IPS-NIHi11 (cell line): ENCODE measurements around the gene IGSF21.

Source experiments
- DNase-seq: peaks from one replicate; pipeline ENCODE4 v3.0.0; 2012; ENCODE audit warnings: mixed read lengths, low spot score

IGSF21 gene

DNA sequence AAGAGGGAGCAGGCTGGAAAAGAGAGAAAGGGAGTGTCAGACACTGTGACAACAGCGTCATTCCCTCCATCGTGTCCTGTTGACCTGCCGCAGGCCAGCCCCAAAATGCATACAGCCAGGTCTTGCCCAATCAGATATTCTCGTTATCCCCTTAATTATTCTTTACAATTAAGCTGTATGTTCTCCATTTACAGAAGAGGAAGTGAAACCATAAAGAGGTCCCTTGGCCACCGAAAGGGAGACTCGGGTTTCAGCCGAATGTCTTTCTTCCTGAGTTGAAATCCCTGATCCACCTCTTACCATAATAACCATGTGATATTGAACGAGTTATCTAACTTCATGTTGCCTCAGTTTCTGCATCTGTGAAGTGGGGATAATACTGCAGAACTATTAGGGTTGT is 70.5 kb downstream of the IGSF21 start:
- DNase-seq, result no peak

DNA sequence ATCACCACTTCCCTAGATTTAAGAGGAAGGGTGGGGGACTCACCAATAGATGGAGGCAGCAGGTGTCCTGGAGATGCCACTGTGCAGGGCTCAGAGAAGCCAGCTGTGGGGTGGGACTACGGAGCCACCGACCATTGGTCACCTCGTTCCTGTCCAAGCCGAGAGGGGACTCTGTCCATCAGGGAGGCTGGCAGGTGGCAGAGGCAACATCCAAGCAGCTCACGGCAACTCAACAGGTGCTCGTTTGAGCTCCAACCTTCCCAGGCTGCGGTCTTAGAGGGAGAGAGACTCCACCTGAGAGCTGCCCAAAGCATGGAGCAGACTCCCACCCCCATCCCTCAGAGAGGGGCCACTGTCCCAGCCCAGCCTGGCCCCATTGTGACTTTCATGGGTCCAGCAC is 71.4 kb downstream of the IGSF21 start:
- no peak for DNase-seq

DNA sequence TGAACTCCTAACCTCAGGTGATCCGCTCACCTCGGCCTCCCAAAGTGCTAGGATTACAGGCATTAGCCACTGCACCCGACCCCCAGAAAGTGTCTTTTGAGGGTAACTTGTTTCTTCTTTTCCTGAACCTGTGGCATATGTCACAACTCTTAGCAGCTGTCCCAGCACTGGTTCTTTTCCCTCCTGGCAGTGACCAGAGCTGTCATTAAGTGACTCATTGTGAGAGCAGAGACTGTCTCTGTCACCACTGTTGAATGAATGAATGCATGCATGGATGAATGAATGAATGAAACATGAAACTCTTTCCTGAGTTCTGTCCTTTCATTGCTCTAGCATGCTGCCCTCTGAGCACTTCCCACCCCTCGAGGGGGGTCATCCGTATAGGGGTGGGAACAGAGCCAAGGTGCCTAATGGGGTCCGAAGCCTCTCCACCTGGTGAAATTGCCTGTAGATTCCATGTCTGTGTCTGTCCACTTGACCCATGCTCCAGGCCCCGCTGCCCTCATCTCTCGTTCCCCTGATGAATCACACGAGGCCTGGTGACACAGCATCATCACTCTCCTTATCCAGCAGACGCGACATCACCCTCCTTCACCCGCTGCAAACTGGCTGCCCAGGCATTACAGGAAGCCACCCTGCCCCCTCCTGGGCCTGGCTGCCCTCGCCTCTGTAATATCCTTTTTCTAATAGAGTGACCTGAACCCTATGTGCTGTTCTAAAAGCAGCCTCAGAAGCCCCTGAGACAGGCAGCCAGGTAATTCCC is 75.0 kb downstream of the IGSF21 start:
- no peak for DNase-seq

DNA sequence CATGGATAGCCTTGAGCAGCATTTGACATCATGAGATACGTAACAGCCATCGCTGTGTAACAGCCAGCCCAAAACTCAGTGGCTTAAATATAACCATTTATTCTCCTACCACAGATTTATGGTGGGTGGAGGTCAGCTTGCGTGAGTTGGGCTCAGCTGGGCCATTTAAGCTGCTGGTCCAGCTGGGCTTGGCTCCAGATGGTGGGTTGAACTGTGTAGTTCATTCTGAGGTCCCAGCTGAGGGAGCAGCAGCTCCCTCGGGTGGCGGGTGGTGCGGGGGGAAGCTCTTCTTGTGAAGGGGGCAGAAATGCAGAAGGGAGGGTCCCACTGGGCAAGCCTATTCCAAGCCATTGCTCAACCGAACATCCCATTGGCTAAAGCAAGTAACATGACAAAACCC is 75.9 kb downstream of the IGSF21 start:
- DNase-seq, result no peak

DNA sequence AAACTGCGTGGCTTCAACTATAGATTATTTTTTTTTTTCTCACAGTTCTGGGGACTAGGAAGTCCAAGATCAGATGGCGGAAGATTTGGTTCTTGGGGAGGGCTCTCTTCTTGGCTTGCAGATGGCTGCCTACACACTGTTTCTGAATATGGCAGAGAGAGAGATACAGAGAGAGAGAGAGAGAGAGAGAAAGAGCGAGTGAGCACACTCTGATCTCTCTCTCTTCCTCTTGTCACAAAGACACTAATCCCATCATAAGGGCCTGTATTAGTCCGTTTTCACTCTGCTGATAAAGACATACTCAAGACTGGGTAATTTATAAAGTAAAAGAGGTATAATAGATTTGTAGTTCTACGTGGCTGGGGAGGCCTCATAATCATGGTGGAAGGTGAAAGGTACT is 79.5 kb downstream of the IGSF21 start:
- no peak for DNase-seq

DNA sequence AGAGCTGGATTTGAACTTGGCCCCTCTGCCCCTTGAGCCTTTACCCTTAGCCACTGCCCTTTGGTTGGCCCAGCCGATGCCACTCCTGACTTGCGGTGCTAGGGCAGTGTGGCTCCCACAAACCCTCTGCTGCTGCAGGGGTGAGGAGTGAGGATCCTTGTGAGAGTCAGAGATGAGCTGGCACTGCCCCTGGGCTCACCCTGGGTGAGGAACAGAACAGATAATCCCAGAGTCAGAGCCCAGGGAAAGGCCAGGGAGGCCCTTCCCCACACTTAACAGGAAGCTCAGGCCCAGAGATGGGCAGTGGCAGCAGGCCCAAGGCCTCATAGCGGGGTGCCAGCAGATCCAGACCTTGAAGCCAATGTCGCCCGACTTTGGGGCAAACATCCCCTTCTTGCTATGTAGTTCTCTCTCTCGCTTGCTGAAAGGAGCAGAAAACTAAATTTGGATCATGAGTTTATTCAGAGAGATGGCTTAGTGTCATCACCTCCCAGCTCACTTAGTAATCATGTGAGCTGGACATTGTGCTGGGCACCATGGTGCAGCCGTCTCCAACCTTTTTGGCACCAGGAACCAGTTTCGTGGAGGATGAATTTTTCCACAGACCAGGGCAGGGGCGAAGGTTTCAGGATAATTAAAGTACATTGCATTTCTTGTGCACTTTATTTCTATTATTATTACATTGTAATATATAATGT is 81.4 kb downstream of the IGSF21 start:
- no peak for DNase-seq

DNA sequence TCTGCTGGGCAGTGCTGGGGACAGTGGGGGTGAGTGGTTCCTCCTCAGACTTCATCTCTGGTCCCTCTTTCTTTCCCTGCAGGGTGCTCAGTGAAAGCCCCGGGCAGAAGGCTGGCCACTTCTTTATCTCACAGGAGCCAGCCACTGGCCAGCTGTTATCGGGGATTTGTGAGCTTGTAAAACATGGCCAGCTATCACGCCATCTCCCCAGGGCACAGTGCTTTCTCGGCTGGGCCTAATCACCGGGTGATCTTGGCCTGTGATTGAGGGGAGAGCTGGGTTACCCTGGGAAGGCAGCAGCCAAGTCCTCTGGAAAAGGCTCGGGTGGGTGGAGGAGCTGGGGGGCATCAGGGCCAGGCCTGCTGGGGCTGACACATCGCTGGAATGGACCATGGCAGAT is 83.0 kb downstream of the IGSF21 start:
- DNase-seq, result no peak

DNA sequence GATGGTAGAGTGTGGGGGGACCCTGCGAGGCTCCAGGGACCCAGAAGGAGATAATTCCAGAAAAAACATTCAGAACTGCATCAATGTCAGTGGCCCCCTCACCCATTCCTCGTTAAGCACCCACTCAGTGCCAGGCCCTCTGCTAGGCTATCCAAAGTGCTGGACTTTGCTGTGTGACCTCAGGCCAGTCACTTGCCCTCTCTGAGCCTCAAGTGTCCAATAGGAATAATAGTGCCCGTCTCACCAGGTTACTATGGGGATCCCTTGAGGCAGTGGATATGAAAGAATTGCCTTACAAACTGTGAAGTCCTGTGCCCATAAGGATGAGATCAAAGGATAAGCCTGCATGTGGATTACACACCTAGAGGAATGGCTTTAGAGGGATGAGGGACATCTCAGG is 83.4 kb downstream of the IGSF21 start:
- DNase-seq, result no peak

DNA sequence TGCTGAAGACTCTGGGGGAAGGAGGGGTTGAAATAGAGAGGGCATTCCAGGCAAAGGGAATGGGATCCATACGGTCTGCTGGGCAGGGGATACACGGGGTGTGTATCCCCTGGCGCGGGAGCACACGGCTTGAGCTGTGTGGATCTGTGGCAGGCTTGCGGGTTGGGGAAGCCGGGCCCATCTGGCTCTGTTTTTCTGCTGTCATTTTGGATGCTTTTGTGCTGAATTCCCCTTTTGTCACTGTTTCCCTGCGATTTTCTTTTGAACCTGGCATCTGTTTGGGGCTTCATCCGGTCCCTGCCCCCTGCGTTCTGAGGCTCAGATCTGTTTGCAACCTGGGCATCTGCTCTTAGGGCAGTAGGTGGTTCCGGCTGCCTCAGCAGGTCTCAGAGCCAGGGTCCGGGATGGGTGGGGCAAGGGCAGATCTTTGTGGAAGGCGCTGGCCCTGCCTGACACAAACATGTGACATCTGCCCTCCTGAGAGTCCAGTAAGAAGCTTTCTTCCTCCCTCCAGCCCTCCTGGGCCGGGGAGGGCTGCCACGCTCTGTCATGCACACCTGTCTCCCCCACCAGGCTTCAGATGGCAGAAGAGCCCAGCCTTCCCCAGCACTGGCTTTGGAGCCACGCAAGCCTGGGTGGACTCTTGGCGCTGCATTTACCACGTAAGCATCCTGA is 84.0 kb downstream of the IGSF21 start:
- no peak for DNase-seq

DNA sequence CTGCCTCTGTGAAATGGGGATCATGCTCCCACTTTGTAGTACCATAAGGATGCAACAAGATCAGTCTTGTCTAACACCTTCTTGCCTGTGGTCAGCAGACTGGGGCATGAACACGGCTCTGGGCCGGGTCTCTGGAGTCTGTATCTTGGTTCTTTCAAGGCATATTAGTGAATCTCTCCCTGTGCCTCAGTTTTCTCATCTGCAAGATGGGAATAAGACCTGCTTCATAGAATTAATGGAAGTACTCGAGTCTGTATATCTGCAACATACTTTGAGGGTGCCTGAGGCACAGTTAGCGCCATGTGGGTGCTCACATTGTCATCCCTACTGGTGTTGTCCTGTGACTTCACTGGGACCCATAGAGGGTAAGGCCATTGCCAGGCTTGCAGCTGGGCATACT is 84.6 kb downstream of the IGSF21 start:
- no peak for DNase-seq

DNA sequence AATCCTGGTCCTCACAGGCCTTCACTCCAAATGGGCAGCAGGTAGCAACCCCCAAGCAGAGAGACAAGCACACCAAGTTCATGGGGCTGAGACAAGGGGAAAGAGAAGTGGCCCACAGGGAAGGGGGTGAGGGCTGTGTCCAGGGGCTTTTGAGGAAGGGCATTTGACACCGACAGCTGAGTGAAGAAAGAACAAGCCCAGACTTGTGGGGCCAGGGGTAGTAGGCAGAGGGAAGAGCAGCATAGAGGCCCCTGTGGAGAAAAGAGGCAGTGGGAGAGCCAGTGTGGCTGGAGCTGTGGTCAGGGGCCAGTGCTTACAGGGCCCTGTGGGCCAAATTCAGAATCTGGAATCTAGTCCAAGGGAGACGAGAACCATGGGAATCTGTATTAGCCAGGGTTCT is 85.4 kb downstream of the IGSF21 start:
- no peak for DNase-seq

DNA sequence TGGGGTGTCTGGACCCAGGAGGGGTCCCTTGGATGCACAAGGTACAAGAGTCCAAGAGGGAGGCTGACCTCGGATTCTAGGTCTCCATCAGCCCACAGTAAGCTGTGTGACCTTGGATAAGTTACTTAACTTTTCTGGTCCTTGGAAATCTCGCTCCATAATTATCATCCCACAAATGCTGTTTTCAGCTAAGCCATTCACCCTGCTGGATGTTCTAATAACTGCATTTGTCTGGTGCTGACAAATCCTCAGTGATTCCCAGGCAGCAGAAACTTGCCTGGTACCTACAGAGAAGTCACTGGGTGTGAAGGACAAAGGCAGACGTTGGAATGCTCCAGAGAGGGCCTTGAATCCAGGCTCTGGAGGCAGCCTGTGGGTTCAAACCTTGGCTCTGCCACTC is 89.7 kb downstream of the IGSF21 start:
- DNase-seq, result no peak

DNA sequence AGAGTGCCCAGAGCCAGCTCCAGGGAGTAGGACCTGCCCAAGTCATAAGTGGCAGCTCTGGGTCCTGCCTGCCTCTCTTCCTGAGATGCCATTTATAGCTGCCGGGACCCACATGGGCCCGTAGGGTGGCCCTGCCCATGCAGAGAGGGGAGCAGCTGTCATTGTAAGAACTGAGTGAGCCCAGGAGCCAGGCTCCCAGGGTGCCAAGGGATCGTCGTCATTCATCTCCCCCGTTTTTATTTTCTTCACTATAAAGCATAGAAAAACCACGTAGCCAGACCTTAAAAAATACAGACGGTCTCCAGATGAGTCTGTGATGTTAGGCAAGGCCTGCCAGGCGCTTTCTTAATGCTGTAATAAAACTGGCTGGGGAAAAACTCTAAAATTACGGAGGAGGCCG is 90.7 kb downstream of the IGSF21 start:
- no peak for DNase-seq

DNA sequence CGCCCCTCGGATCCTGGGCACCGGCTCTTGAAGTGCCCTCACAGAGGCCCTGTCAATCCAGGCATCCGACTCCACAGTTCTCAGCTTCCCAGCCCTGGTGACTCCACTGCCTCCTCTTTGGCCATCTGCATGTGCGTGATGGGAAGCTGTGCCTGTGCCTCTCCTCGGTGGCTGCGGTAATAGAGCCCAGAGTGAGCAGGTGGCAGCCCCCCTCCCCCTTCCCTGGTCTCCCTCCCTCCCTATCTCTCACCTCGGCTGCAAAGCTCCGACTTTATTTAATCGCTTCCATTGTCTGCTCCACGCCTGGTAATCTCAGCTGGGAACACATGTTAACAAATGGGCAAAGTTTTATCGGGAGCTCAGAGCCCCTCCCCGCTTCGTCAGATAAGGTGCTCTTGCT is 91.9 kb downstream of the IGSF21 start:
- peak; percentile 46 for DNase-seq

DNA sequence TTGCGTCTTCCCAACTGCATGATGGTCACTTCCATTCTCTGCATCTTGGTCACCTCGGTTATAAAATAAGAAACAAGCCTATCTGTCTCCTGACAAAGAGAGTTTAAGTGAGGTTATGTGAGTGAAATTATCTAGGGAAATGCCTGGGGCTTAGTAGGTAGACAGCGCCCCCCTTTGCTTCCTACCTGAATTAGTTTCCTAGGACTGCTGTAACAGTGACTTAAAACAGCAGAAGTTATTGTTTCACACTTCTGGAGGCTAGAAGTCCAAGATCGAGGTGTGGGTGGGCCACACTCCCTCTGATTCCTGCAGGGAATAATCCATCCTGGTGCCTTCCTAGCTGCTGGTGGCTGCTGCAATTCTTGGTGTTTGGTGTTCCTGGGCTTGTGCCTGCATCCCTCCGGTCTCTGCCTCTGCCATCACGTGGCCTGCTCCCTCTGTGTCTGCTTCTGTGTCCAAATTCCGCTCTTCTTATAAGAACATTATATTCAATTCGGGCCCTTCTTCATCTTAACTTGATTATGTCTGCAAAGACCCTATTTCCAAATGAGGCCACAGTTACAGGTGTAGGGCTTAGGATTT is 92.6 kb downstream of the IGSF21 start:
- no peak for DNase-seq

DNA sequence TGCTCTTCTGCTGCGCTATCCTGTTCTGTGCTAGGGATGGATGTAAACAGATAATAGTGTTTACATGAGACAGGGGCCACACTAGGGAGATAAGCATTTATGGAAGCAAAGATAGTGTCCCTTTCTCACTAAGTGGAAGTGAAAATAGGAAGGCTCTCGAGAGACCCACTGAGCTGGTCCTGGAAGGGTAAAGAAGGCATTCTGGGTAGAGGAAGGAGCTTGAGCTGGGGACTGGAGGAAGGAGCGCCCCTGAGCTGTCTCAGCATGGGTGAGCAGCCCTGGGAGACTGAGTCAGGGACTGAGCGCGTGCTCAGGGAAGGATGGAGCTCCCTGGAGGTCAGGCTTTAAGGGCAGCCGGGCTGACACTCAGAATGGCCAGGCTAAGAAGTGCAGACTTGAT is 93.3 kb downstream of the IGSF21 start:
- DNase-seq, result no peak

DNA sequence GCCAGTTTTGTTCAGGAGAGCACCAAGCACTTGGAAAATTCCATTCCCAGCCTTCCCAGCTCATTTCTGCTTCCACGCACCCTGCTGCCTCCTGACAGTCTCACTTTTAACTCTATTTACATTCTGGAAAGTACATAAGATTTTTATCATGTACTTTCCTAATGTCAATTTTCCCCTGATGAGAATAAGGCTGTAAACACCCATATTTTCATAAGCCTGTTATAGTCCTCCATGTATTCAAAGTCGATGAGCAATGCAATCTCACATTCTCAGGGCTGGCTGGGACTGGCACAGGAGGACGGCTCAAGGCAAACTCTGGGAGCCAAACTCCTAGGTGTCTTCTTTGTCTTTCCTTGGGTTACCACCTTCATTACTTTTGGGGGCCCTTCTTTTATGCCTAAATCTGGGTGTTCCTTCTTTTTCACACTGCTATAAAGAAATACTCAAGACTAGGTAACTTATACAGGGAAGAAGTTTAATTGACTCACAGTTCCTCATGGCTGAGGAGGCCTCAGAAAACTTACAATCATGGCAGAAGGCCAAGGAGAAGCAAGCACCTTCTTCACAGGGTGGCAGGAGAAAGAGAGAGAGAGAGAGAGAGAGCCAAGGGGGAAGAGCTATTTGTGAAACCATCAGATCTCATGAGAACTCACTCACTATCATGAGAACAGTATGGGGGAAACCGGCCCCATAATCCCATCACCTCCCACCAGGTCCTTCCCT is 94.6 kb downstream of the IGSF21 start:
- no peak for DNase-seq

DNA sequence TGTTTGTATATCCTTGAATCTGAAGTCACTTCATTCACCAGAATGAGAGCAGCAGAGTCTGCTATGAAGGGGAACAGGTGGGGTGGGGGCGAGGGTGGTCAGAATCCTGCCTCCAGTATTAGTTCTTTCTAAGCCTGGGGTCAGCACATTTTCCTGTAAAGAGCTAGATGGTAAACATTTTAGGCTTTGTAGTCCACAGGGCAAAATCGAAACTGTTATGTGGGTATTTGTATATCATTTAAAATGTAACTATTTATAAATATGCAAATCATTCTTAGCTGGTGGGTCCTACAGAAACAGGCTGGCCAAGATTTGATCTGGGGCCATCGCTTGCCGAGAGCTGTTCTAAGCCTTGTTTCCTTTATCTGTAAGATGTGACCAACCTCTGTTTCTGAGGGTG is 96.0 kb downstream of the IGSF21 start:
- DNase-seq, result no peak

DNA sequence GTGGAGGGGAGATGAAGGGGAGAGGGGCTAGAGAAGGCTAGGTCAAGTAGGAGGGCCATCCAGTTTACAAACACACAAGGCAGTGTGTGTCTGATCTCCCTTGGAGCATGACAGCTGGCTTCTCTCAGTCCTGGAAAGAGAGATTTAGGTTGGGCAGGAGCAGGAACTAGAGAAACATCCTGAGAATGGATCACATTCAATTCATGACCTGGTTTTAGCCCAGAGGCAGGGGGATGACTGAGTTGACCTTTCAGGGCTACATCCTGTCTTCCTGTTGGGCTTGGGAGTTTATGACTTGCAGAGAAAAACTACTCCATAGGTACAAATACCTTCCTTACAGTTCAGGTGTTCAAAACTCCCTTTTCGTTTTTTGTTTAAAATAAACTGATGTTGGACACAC is 97.0 kb downstream of the IGSF21 start:
- DNase-seq, result no peak

DNA sequence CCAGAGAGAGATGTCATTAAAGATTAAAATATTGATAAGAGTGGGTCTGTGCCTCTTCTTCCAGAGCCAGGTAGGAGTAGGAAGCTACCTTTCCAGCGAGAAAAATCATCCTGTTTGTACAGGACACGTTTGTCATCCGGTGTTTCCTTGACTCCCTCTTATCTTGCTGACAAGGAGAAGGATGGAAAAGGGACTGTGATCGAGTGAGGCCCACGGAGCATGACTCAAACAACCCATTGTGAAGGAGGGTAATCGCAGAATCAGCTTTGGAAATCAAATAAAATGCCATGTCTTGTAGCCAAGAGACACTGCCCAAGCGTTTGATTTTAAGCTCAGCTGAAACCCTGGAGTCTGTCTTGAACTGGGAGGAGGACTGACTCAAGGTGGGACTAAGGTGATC is 97.7 kb downstream of the IGSF21 start:
- DNase-seq, result no peak

DNA sequence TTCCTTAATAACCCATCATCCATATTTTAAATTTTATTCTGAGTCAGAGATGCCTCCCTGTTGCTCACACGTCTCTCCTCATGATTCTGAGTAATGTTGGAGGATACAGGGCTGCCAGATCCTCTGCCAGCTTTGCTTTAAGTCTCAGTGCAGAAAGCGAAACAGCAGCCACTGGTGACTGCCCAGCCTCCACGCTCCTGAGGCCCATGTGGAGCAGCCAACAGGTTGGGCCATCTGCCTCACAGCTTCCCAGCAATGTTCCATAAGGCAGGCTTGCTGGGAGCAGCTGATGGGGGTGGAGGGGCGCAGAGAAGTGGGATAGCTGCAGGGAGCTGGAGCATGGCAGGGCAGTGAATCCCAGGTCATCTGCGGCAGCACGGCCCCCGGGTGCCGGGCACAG is 104.2 kb downstream of the IGSF21 start:
- DNase-seq, result no peak

DNA sequence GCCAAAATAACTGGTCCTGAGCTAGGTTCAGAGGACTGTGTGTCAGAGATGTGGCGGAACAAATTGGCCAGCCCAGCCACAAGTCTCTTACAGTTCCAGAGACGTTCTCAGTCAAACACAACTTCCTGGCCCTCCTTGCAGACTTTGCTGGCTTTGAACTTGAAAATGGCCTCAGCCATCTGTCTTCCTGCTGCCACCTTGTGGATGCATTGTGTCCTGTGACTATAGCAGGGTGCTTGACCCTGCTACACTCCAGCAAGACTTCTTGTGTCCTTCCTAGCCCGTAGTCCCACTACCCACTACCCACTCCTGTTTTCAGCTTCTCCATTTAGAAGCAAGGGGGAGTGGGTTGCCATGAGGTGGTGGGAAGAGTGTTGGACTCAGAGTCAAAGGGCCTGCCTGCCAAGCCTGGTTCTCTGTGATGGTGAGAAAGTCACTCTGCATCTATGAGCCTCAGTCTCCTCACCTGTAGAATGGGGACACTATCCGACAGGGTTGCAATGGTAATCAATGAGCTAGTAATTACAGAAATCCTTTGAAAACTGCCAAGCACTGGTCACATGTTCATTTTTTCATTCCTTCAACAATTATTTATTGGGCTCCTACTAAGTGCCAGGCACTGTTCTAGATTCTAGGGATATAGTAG is 109.9 kb downstream of the IGSF21 start:
- DNase-seq, result peak; percentile 76
